GM12878 (cell line): Measurements from ENCODE around the gene MAPKBP1. TPM values are rescaled to one million over a fixed set of nuclear protein-coding genes. Genes with fewer than 3 reads are reported as not detected.

Source experiments
- ATAC-seq: fragments of 200-7000 bp; cut with Tn5 transposase; 3 replicates; pipeline ENCODE4 v1.9.1; 2020; ENCODE audit warnings: mild to moderate bottlenecking, moderate library complexity
- BruUV-seq: library from RNA; stranded (reverse); fragments of 400-500 nt; replicated peaks from 2 replicates; lab custom pipeline; 2021; lab: Mats Ljungman, UMichigan
- CTCF ChIA-PET: fragments of 300-600 bp; sonication (Branson Sonifier 250); formaldehyde crosslinking; extraction: SDS; loops from one replicate; lab custom pipeline; 2021; ENCODE audit warnings: inconsistent platforms; lab: Yijun Ruan, JAX
- POLR2A ChIA-PET: fragments of 350-600 bp; formaldehyde crosslinking; extraction: SDS; loops from one replicate; lab custom pipeline; 2021; ENCODE audit warnings: inconsistent platforms; lab: Charles Lee
- RAD21 ChIA-PET: fragments of 300-600 bp; sonication (Branson Sonifier 250); formaldehyde crosslinking; loops from one replicate; lab custom pipeline; 2023; ENCODE audit warnings: antibody characterized with exemption; ENCODE audit not compliant: unreplicated experiment; lab: Charles Lee
- SMC1A ChIA-PET: fragments of 300-600 bp; sonication (Branson Sonifier 250); formaldehyde crosslinking; loops from one replicate; lab custom pipeline; 2023; ENCODE audit not compliant: unreplicated experiment, uncharacterized antibody; lab: Charles Lee
- DNase-seq: peaks from one replicate; pipeline ENCODE4 v3.0.0-alpha.2; 2011; ENCODE audit warnings: low read depth, low spot score
- FAIRE-seq: peaks from 3 replicates; lab custom pipeline; 2011; peaks lifted over from hg19 to GRCh38; lab: Jason Lieb, UNC
- H2AFZ ChIP-seq: 2 replicates; pipeline ENCODE4 v1.6.0; 2011; ENCODE audit warnings: low read depth, low read length, control low read depth; ENCODE audit not compliant: control insufficient read depth
- H3K27ac ChIP-seq: 2 replicates; pipeline ENCODE4 v1.5.1; 2011; ENCODE audit warnings: control low read depth; ENCODE audit not compliant: control insufficient read depth, insufficient read depth
- H3K27me3 ChIP-seq, 2 experiments: replicated peaks in 1 of 2; 2 replicates each; pipeline versions ENCODE4 v1.6.0 to v1.6.1; 2011; ENCODE audit warnings: low read length in 1 of 2; ENCODE audit not compliant: control insufficient read depth in 2 of 2, insufficient read depth in 2 of 2
- H3K36me3 ChIP-seq, 2 experiments: 2 replicates each; pipeline ENCODE4 v1.5.1; 2011; ENCODE audit warnings: low read length in 1 of 2; ENCODE audit not compliant: control insufficient read depth in 2 of 2, insufficient read depth in 2 of 2
- H3K4me1 ChIP-seq: 2 replicates; pipeline ENCODE4 v1.6.1; 2011; ENCODE audit warnings: mild to moderate bottlenecking, low read length, moderate library complexity, mixed read lengths; ENCODE audit not compliant: control insufficient read depth, insufficient read depth
- H3K4me2 ChIP-seq: 2 replicates; pipeline ENCODE4 v1.6.0; 2011; ENCODE audit warnings: control low read depth; ENCODE audit not compliant: control insufficient read depth, insufficient read depth
- H3K4me3 ChIP-seq: fragments of 200-600 bp; sonication (generic); 2 replicates; pipeline ENCODE4 v1.5.1; 2016
- H3K79me2 ChIP-seq: 2 replicates; pipeline ENCODE4 v1.6.0; 2011; ENCODE audit warnings: low read length; ENCODE audit not compliant: control insufficient read depth, insufficient read depth
- H3K9ac ChIP-seq: 2 replicates; pipeline ENCODE4 v1.8.0; 2011; ENCODE audit warnings: low read length, control low read depth, mixed read lengths; ENCODE audit not compliant: control insufficient read depth, insufficient read depth
- H3K9me3 ChIP-seq: replicated peaks from 3 replicates; pipeline ENCODE4 v1.5.1; 2011; ENCODE audit warnings: mild to moderate bottlenecking, low read length; ENCODE audit not compliant: control insufficient read depth, insufficient read depth
- H4K20me1 ChIP-seq: 2 replicates; pipeline ENCODE4 v1.6.0; 2011; ENCODE audit not compliant: control insufficient read depth, insufficient read depth
- ETV6 ChIP-seq, 2 experiments: fragments of 450-650 bp in 1 of 2; IDR thresholded peaks in 1 of 2; conservative IDR thresholded peaks in 1 of 2; 2 replicates each; pipeline ENCODE4 v1.6.1; 2014; ENCODE audit warnings: antibody characterized with exemption in 1 of 2, borderline replicate concordance in 1 of 2, low read depth in 1 of 2, mild to moderate bottlenecking in 1 of 2, moderate library complexity in 1 of 2
- LARP7 ChIP-seq: fragments of 450-650 bp; IDR thresholded peaks from 2 replicates; pipeline ENCODE4 v1.6.1; 2017; ENCODE audit warnings: mild to moderate bottlenecking
- WGBS: methylation state at CpG from one replicate; pipeline ENCODE4 v1.1.6; 2016; ENCODE audit warnings: low lambda C conversion rate; ENCODE audit not compliant: insufficient replicate concordance, insufficient coverage; ENCODE audit errors: missing lambda C conversion rate; 5-methylcytosine and 5-hydroxymethylcytosine counted together
- in situ Hi-C: fragments of 300-500 bp; cut with MboI; formaldehyde crosslinking; loops from 9 replicates; pipeline ENCODE4 v1.14.3; 2018; ENCODE audit warnings: mixed read lengths
- intact Hi-C: fragments of 100-400 bp; cut with micrococcal nuclease; formaldehyde crosslinking; loops from one replicate; pipeline ENCODE4 v1.14.2; 2022; ENCODE audit not compliant: unreplicated experiment
- polyA plus RNA-seq, 11 experiments: library from polyadenylated mRNA; depleted of rRNA in 4 of 11; unstranded in 6 of 11; stranded (reverse) in 5 of 11; fragments of >200 nt; fragmentation: Nextera tagmentation in 4 of 11; fragmentation: Illumina TruSeq in 1 of 11; extraction: Ambion mirVana in 4 of 11; extraction: Trizol in 1 of 11; gene quantifications; 1 replicate in 1 of 11; 2 replicates in 10 of 11; pipeline versions ENCODE4 v1.2.1 to v1.2.3, GENCODE V29; 2011 to 2016; ENCODE audit warnings: inconsistent platforms in 2 of 11, missing spikeins in 2 of 11, low read depth in 1 of 11
- total RNA-seq, 4 experiments: library from RNA; depleted of rRNA in 3 of 4; stranded (reverse); fragments of >200 nt in 3 of 4; fragmentation: Illumina TruSeq in 1 of 4; extraction: Trizol in 1 of 4; gene quantifications; 2 replicates each; pipeline versions ENCODE4 v1.2.1 to v1.2.3, GENCODE V29; 2013 to 2021
- TF ChIP-seq, protein P1 (sequence below): fragments of 450-650 bp; IDR thresholded peaks from 2 replicates; pipeline ENCODE4 v1.6.1; 2016; ENCODE audit warnings: mild to moderate bottlenecking, moderate library complexity, borderline replicate concordance

MAPKBP1 gene
- total and polyA plus RNA-seq, 10 of the 15 experiments (the other 5 are each of a cell fraction or from before 2014, with no cell fraction given), result 0.44 to 19.0 (median 7.3) TPM

DNA sequence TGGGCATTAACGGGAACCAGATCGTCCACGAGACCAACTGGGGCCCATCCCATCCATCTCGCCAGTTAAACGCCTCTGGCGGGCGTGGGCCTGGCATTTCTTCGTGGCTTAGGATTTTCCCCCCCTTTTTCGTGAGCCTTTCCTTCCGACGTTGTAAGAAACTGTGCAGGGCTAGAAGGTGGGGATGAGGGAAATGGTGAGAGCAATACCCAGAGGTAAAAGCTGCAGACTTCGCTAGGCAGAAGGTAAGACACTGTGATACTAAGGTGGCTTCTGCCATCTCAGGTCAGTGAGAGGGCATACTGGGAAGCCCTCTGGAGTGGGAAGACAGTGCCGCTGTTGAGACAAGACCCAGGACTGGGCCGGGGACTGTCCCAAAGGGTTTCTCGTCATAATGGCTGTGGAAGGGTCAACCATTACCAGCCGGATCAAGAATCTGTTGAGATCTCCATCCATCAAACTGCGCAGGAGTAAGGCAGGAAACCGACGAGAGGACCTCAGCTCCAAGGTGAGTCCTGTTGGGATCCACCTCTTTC is 666 bp downstream of the MAPKBP1 start:
- H3K4me2 ChIP-seq, result peak overlapping the region; percentile 92
- no peaks in the 10 kb centered on the region for H3K27me3 ChIP-seq
- peaks cover 17% of the 10 kb centered on the region for H3K4me1 ChIP-seq
- no peaks in the 10 kb centered on the region for H3K9me3 ChIP-seq
- DNase-seq (no peak), ATAC-seq (peak; percentile 1), FAIRE-seq (no peak)
- H3K27ac ChIP-seq, result peak overlapping the region; percentile 77
- no peaks in the 10 kb centered on the region for H3K36me3 ChIP-seq
- ChIA-PET CTCF (interaction anchor here (1.0 to 11.4 kb wide), 24 partner anchors 9 to 309 kb away, joined by 3 to 365 read pairs (median 11); partner anchors contain the start of genes EHD4, JMJD7 and MGA), RAD21 (interaction anchor here (0.8 to 10.2 kb wide), 19 partner anchors 8 to 309 kb away, joined by 3 to 305 read pairs (median 9); partner anchors contain the start of genes EHD4 and MGA), SMC1A (interaction anchor here (0.9 to 9.6 kb wide), 14 partner anchors 9 to 214 kb away, joined by 3 to 268 read pairs (median 12); partner anchors contain the start of genes EHD4 and MGA), POLR2A (interaction anchor here (0.5 to 11.3 kb wide), 9 partner anchors 9 to 535 kb away, joined by 3 to 170 read pairs (median 6); partner anchors contain the start of genes ITPKA and RPAP1)
- BruUV-seq, result no TSS peak
- peak overlapping the region; percentile 92 for H3K4me3 ChIP-seq
- 10% methylated on average over 19 of the region's 19 CpGs for WGBS
- no peaks in the 10 kb centered on the region for H4K20me1 ChIP-seq
- TF ChIP-seq LARP7, result peak; percentile 62; the same call in 1 of the 2 replicates
- TF ChIP-seq ETV6 (conservative IDR thresholded peaks at IDR 0.05 in 1 of 2, IDR thresholded peaks at IDR 0.05 in 1 of 2; ENCODE audit: borderline replicate concordance in 1 of 2, low read depth in 1 of 2), result no peak
- TF ChIP-seq, protein P1, sequence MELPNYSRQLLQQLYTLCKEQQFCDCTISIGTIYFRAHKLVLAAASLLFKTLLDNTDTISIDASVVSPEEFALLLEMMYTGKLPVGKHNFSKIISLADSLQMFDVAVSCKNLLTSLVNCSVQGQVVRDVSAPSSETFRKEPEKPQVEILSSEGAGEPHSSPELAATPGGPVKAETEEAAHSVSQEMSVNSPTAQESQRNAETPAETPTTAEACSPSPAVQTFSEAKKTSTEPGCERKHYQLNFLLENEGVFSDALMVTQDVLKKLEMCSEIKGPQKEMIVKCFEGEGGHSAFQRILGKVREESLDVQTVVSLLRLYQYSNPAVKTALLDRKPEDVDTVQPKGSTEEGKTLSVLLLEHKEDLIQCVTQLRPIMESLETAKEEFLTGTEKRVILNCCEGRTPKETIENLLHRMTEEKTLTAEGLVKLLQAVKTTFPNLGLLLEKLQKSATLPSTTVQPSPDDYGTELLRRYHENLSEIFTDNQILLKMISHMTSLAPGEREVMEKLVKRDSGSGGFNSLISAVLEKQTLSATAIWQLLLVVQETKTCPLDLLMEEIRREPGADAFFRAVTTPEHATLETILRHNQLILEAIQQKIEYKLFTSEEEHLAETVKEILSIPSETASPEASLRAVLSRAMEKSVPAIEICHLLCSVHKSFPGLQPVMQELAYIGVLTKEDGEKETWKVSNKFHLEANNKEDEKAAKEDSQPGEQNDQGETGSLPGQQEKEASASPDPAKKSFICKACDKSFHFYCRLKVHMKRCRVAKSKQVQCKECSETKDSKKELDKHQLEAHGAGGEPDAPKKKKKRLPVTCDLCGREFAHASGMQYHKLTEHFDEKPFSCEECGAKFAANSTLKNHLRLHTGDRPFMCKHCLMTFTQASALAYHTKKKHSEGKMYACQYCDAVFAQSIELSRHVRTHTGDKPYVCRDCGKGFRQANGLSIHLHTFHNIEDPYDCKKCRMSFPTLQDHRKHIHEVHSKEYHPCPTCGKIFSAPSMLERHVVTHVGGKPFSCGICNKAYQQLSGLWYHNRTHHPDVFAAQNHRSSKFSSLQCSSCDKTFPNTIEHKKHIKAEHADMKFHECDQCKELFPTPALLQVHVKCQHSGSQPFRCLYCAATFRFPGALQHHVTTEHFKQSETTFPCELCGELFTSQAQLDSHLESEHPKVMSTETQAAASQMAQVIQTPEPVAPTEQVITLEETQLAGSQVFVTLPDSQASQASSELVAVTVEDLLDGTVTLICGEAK, result 0 out of 2 replicates have a peak, but pooled peaks have one; percentile 60
- peak overlapping the region; percentile 59 for H2AFZ ChIP-seq
- H3K79me2 ChIP-seq, result peaks cover 33% of the 10 kb centered on the region
- intact Hi-C loops, result loop anchor here (1.0 to 5.0 kb wide), 3 partner anchors 16 to 197 kb away; partner anchors contain the start of gene EHD4
- H3K9ac ChIP-seq, result peak overlapping the region; percentile 85
- in situ Hi-C loops, result loop anchor here (5.0 kb wide), 1 partner anchor 37 kb away; no protein-coding TSS in a partner anchor
